ENCODE results near the gene SFMBT2. TPM values are rescaled to one million over a fixed set of nuclear protein-coding genes. Genes with fewer than 3 reads are reported as not detected.

Gene SFMBT2
- total RNA-seq, 1 experiment from 2014 or later: 0.02 TPM

- ChIA-PET POLR2A (no interaction called here), CTCF (no interaction called here), RAD21 (ENCODE audit: low non-redundant PET in 1 of 2, low total read pairs in 2 of 2, uncharacterized antibody in 2 of 2, unreplicated experiment in 2 of 2) (interaction anchor here in 1 of 2 experiments (0.7 kb wide), 1 partner anchor 12 kb away, joined by 3 read pairs; no protein-coding TSS in a partner anchor)
- Histone ChIP-seq H3K36me3 (ENCODE audit: control insufficient read depth in 1 of 2, insufficient read depth in 2 of 2, low read length in 2 of 2) (no peaks in the 10 kb centered on the region), H3K79me2 (ENCODE audit: insufficient read depth, low read length) (no peaks in the 10 kb centered on the region), H3K9ac (ENCODE audit: low read length) (no peak overlapping the region), H3K4me3 (replicated peaks in 1 of 2; ENCODE audit: low read depth in 1 of 2, low read length in 2 of 2) (no peak overlapping the region), H3K4me1 (ENCODE audit: control insufficient read depth in 1 of 2, insufficient read depth in 2 of 2, low read length in 2 of 2) (no peaks in the 10 kb centered on the region), H2AFZ (ENCODE audit: low read depth, low read length, poor library complexity, severe bottlenecking) (no peak overlapping the region), H3K4me2 (ENCODE audit: low read length) (no peak overlapping the region), H3K27ac (ENCODE audit: low read depth, low read length) (no peak overlapping the region), H3K9me3 (ENCODE audit: control insufficient read depth in 1 of 2, insufficient read depth in 1 of 2, low read depth in 1 of 2, low read length in 2 of 2) (no peaks in the 10 kb centered on the region; a peak in 1 of 4 replicates), H3K27me3 (ENCODE audit: insufficient read depth, low read length) (no peaks in the 10 kb centered on the region), H3K9me2 (ENCODE audit: insufficient read depth) (no peaks in the 10 kb centered on the region), H4K20me1 (ENCODE audit: insufficient read depth) (no peaks in the 10 kb centered on the region)
- ATAC-seq (no peak), DNase-seq (ENCODE audit: low read depth, low spot score) (no peak)
- intact Hi-C loops (cut with micrococcal nuclease): no loop called here
- no peak for TF ChIP-seq REST (IDR thresholded peaks at IDR 0.05; ENCODE audit: low read depth)
- TF ChIP-seq ZFX (IDR thresholded peaks at IDR 0.05): no peak
- TF ChIP-seq ELF1 (IDR thresholded peaks at IDR 0.05; ENCODE audit: borderline replicate concordance, low read depth): no peak
- no peak for TF ChIP-seq ZBTB33 (IDR thresholded peaks at IDR 0.05; ENCODE audit: extremely low read depth, insufficient replicate concordance, low read length)
- TF ChIP-seq EZH2 (IDR thresholded peaks at IDR 0.05): no peak
- no peak for TF ChIP-seq CEBPB (IDR thresholded peaks at IDR 0.05; ENCODE audit: low read depth)
- no peak for TF ChIP-seq ZNF274 (IDR thresholded peaks at IDR 0.05; ENCODE audit: low read depth, low read length)
- no peak for TF ChIP-seq TCF7L2 (IDR thresholded peaks at IDR 0.05; ENCODE audit: borderline replicate concordance, extremely low read depth, insufficient read depth, insufficient read length)
- no peak for TF ChIP-seq SP1 (IDR thresholded peaks at IDR 0.05; ENCODE audit: low read depth)
- TF ChIP-seq CBX3 (IDR thresholded peaks at IDR 0.05; ENCODE audit: low read depth): no peak
- TF ChIP-seq MAX (IDR thresholded peaks at IDR 0.05): no peak
- TF ChIP-seq SRF (IDR thresholded peaks at IDR 0.05; ENCODE audit: low read depth): no peak
- TF ChIP-seq RAD21 (IDR thresholded peaks at IDR 0.05; ENCODE audit: low read depth): no peak
- no peak for TF ChIP-seq CTCF (IDR thresholded peaks at IDR 0.05 in 2 of 3, conservative IDR thresholded peaks at IDR 0.05 in 1 of 3; ENCODE audit: borderline replicate concordance in 1 of 3, insufficient read depth in 1 of 3, low read depth in 2 of 3, low read length in 2 of 3)
- no peak for TF ChIP-seq ATF3 (IDR thresholded peaks at IDR 0.05)
- TF ChIP-seq EGR1 (IDR thresholded peaks at IDR 0.05; ENCODE audit: low read depth): no peak
- BruUV-seq (replicated peaks): no TSS peak
These were observed 50.9 kb downstream of the SFMBT2 start for GRCh38 chr10:7359954-7360353.

Data from HCT116 (cell line).